ENCODE results near the gene CEACAM5.

The CEACAM5 gene

DNA sequence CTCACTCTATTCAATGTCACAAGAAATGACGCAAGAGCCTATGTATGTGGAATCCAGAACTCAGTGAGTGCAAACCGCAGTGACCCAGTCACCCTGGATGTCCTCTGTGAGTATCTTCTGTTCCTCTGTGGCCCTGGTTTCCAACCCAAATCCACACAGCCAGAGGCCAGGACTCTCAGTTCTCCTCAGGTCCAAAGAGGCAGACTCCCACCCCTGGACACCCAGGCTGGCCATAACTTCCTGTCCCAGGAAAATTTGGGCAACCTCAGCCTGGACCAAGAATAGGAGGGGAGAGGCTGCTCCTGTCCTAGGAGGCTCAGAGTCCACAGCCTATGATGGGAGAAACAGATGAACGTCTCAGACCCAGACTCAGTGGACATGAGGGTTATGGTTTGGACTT, 11.7 kb downstream of the CEACAM5 start:
- ChIA-PET CTCF (no interaction called here), POLR2A (no interaction called here)
- TF ChIP-seq, protein P1, sequence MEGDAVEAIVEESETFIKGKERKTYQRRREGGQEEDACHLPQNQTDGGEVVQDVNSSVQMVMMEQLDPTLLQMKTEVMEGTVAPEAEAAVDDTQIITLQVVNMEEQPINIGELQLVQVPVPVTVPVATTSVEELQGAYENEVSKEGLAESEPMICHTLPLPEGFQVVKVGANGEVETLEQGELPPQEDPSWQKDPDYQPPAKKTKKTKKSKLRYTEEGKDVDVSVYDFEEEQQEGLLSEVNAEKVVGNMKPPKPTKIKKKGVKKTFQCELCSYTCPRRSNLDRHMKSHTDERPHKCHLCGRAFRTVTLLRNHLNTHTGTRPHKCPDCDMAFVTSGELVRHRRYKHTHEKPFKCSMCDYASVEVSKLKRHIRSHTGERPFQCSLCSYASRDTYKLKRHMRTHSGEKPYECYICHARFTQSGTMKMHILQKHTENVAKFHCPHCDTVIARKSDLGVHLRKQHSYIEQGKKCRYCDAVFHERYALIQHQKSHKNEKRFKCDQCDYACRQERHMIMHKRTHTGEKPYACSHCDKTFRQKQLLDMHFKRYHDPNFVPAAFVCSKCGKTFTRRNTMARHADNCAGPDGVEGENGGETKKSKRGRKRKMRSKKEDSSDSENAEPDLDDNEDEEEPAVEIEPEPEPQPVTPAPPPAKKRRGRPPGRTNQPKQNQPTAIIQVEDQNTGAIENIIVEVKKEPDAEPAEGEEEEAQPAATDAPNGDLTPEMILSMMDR (IDR thresholded peaks at IDR 0.05; ENCODE audit: insufficient read depth, low read length, missing control alignments), result no peak
- H3K4me3 ChIP-seq (ENCODE audit: low read depth, low read length), result no peak overlapping the region
- no peak for DNase-seq (ENCODE audit: low read depth, low spot score)

DNA sequence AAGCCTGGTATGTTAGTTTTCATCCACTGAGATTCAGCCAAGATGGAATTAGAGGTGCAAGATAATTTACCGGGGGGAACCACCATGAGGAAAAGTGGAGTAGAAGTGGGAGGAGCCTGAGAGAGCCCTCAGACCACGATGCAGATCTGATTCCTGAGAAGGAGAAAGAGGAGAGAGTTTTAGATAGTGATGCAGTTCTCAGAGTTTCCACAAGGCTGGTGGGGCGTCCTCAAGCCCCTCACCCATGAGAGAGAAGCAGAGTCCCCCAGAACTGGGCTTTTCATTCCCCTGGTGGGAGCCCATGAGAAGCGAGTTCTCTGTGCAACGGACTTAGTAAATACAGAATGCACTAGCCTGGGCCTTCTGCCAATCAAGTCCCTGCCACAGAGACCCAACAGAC, 18.1 kb downstream of the CEACAM5 start:
- no peak overlapping the region for H3K4me3 ChIP-seq (ENCODE audit: low read depth, low read length)
- no peak for DNase-seq (ENCODE audit: low read depth, low spot score)
- POLR2A ChIA-PET, result no interaction called here
- CTCF ChIA-PET, result no interaction called here
- TF ChIP-seq, protein P1 (IDR thresholded peaks at IDR 0.05; ENCODE audit: insufficient read depth, low read length, missing control alignments), result no peak

DNA sequence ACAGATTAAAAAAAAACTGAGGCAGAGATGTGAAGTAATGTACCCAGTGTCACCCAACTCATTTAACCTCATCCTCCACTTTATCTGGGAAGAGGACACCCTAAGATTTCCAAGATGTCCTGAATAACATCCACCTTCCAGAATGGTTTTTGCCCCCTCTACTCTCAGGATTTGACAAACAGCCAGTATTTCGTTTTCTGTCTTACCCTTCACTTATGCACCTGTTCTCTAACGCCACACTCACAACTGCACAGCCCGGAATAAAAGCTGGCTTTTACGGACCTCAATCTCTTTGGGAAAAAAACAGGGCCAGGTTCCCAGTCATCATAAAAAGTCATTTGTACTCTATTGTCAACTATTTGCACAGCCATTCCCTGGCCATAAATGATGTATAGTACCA, 25.7 kb downstream of the CEACAM5 start:
- ChIA-PET POLR2A (no interaction called here), CTCF (no interaction called here)
- no peak for DNase-seq (ENCODE audit: low read depth, low spot score)
- TF ChIP-seq, protein P1 (IDR thresholded peaks at IDR 0.05; ENCODE audit: insufficient read depth, low read length, missing control alignments), result no peak
- H3K4me3 ChIP-seq (ENCODE audit: low read depth, low read length), result no peak overlapping the region

DNA sequence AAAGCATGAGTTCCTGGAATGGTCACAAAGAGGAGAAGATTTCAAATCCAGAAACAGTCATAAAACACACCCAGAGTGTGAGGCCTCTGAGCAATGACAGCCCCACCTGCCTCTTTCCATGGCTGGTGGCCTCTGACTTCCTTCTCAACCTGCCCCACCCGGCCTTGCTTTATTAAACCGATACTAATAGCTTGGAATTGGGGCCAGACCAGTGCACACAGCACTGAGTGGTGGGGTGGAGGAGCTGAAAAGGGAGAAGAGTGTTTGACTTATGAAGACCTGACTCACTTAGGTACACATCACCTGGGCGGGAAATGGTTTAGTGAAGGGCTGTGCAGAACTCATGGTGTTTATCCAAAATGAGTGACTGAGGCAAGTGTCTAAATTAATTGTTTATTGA, 26.2 kb downstream of the CEACAM5 start:
- H3K4me3 ChIP-seq (ENCODE audit: low read depth, low read length), result no peak overlapping the region
- TF ChIP-seq, protein P1 (IDR thresholded peaks at IDR 0.05; ENCODE audit: insufficient read depth, low read length, missing control alignments), result no peak
- DNase-seq (ENCODE audit: low read depth, low spot score), result no peak
- ChIA-PET POLR2A (no interaction called here), CTCF (interaction anchor here (1.4 kb wide), 1 partner anchor 11 kb away, joined by 3 read pairs; no protein-coding TSS in a partner anchor)

DNA sequence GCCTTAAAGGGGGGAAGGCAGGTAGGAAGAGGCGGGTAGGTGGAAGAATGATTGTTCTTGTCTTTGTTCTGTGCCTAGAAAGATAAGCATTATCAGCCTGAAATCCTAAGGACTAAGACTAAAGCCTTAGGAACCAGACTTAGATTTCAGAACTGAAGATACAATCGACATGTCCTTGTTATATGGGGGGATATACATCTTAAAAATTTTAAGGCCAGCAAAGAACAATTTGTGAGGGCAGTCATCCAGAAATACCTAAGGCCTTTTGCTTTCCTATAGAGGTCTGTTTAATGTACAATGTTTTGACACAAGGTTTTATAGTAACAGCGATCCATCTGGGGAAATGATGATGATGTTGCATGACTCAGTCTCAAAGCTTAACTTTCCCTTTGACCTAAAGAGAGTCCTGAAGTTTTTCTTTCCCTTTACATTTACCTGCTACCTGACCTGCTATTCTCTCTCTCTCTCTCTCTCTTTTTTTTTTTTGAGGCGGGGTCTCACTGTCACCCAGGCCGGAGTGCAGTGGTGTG, 26.7 kb downstream of the CEACAM5 start:
- H3K4me3 ChIP-seq (ENCODE audit: low read depth, low read length), result no peak overlapping the region
- TF ChIP-seq, protein P1 (IDR thresholded peaks at IDR 0.05; ENCODE audit: insufficient read depth, low read length, missing control alignments), result no peak
- no peak for DNase-seq (ENCODE audit: low read depth, low spot score)
- CTCF ChIA-PET, result interaction anchor here (0.6 to 1.4 kb wide), 5 partner anchors 10 to 575 kb away, joined by 3 to 6 read pairs (median 3); partner anchors contain the start of gene CEACAM6
- POLR2A ChIA-PET, result no interaction called here

DNA sequence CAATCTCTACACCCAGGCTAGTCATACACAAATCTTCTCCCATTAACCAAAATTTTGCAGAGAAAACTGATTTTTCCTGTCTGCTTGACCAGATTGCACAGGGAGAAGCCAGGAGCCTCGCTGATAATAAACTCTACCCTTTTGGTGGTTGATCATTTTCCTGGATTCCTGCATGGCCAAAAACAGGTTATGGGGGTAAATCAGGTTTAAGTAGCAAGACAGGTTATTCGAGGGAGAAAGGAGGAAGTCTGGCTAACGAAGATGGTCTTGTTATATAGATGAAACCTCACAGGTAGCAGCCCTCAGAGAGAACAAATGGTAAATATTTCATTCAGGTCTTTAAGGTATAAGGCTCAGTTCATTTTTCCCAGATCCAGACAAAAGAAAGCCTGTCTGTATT, 30.9 kb downstream of the CEACAM5 start:
- POLR2A ChIA-PET, result interaction anchor here (0.6 kb wide), 1 partner anchor 18 kb away, joined by 3 read pairs; no protein-coding TSS in a partner anchor
- DNase-seq (ENCODE audit: low read depth, low spot score), result no peak
- CTCF ChIA-PET, result interaction anchor here (1.3 to 1.4 kb wide), 2 partner anchors 15 to 53 kb away, joined by 3 to 4 read pairs; no protein-coding TSS in a partner anchor
- TF ChIP-seq, protein P1 (IDR thresholded peaks at IDR 0.05; ENCODE audit: insufficient read depth, low read length, missing control alignments), result no peak
- no peak overlapping the region for H3K4me3 ChIP-seq (ENCODE audit: low read depth, low read length)
